ENCODE results near the gene DNAAF6. TPM values are rescaled to one million over a fixed set of nuclear protein-coding genes. Genes with fewer than 3 reads are reported as not detected.

Gene DNAAF6
- 0.10 TPM in 1 of 5 replicates, not detected in the others for total RNA-seq (2022; extraction: Qiagen RNA extraction; ENCODE audit: low read depth)

DNA sequence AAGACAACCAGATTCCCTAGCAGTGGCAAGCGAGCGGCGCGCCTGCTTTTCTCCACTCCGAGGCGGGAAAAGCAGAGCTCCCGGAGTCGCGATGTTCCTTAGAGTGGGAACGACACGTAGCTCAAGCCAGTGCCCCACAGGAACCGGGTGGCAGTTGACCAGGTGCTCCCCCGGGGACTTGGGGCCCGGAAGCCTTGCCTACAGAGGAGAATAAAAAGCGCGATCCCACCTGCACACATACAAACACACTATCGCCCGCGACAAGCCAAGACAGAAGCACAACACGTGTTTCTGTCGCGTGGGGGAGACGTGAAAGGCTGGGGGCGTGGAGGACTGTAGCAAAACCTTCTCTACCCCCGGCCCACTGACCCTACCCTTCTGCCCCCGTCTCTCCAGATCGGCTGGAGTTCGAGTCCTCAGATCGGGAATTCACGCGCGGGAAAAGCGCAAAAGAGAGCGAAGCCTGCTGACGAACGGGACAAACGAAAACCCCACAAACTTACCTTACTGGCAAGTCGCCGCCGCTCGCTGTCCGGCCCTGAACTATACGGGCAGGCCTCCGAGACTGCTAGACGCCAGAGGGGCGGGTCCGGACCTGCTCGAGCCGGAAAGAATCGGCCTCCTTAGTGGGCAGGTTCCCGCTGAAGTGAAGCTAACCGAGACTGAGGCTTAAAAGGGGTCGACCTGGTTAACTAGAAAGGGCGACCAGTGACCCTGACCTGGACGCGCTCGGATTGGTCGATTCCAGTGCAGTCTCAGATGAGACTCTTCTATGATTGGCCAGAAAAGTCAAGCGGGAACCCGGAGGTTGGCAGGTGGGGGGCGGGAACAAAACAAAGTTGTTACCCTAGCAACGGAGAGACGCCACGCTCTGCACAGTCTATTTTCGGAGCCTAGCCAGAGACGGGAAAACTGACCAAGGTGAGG is at the start of gene DNAAF6, which contains the start of gene NUP62CL:
Gene DNAAF6, plus strand, starts transcription at position 842 of the 927 bp plus-strand sequence. CDS start 6,265 bp downstream, outside the sequence.
Gene NUP62CL, minus strand, starts transcription at position 664 of the 927 bp plus-strand sequence. CDS start 31,287 bp downstream, outside the sequence.

Other genes with a start within 250 kb of the DNAAF6 start
- gene MORC4, start 206.4 kb upstream of the DNAAF6 start, total RNA-seq (2022; extraction: Qiagen RNA extraction; ENCODE audit: low read depth), result 30.9 to 42.0 TPM (median 33.9 TPM) in 5 replicates
- gene RBM41, start 87.8 kb upstream of the DNAAF6 start, total RNA-seq (2022; extraction: Qiagen RNA extraction; ENCODE audit: low read depth), result 8.3 to 13.0 TPM (median 11.1 TPM) in 5 replicates
- 14.5 to 18.5 TPM (median 15.8 TPM) in 5 replicates for gene NUP62CL, start 178 bp upstream of the DNAAF6 start, total RNA-seq (2022; extraction: Qiagen RNA extraction; ENCODE audit: low read depth)
- 0.07 to 0.11 TPM (median 0.10 TPM) in 5 replicates for gene FRMPD3, start 243.0 kb downstream of the DNAAF6 start, total RNA-seq (2022; extraction: Qiagen RNA extraction; ENCODE audit: low read depth)

Data from A549 treated with GW870086 at 1 μM for 4 hours (cell line).